PC-9 (cell line): ENCODE results near the gene LDLRAD2.
"Not testable (repeated sequence)": the region's sequence is repeated elsewhere in the genome, so short reads cannot be mapped to it uniquely, and the experiment has no call there.

Experiments
- EZH2 ChIP-seq: fragments of 200-600 bp; sonication (generic); IDR thresholded peaks from 2 replicates; pipeline ENCODE4 v1.8.0; 2017; ENCODE audit warnings: antibody characterized with exemption, low read depth
- TF ChIP-seq, protein P1 (sequence below): fragments of 200-600 bp; sonication (generic); conservative IDR thresholded peaks from 2 replicates; pipeline ENCODE4 v1.6.1; 2017; ENCODE audit warnings: mixed run types, antibody characterized with exemption, mild to moderate bottlenecking, moderate library complexity

DNA sequence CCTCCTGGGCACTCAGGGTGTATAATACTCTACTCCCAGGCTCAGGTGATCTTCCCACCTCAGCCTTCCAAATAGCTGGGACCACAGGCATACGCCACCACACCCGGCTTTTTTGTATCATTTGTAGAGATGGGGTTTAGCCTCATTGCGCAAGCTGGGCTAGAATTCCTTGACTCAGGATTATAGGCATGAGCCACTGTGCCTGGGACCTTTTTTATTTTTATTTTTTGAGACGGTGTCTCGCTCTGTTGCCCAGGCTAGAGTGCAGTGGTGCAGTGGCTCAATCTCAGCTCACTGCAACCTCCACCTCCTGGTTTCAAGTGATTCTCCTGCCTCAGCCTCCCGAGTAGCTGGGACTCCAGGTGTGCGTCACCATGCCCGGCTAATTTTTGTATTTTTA is 45.0 kb upstream of the LDLRAD2 start:
- TF ChIP-seq, protein P1, sequence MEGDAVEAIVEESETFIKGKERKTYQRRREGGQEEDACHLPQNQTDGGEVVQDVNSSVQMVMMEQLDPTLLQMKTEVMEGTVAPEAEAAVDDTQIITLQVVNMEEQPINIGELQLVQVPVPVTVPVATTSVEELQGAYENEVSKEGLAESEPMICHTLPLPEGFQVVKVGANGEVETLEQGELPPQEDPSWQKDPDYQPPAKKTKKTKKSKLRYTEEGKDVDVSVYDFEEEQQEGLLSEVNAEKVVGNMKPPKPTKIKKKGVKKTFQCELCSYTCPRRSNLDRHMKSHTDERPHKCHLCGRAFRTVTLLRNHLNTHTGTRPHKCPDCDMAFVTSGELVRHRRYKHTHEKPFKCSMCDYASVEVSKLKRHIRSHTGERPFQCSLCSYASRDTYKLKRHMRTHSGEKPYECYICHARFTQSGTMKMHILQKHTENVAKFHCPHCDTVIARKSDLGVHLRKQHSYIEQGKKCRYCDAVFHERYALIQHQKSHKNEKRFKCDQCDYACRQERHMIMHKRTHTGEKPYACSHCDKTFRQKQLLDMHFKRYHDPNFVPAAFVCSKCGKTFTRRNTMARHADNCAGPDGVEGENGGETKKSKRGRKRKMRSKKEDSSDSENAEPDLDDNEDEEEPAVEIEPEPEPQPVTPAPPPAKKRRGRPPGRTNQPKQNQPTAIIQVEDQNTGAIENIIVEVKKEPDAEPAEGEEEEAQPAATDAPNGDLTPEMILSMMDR = not testable (repeated sequence)
- TF ChIP-seq EZH2 = not testable (repeated sequence)
